Anterior cingulate cortex (tissue), 58 donors: ENCODE results near the gene OXLD1.
A peak's percentile ranks its signal among the peaks of the same experiment; 100 is the strongest.

ENCODE experiments used
- DNase-seq, 58 donors: peaks; one replicate each; lab custom pipeline; 2025; lab: John Stamatoyannopoulos, UW

The OXLD1 gene

DNA sequence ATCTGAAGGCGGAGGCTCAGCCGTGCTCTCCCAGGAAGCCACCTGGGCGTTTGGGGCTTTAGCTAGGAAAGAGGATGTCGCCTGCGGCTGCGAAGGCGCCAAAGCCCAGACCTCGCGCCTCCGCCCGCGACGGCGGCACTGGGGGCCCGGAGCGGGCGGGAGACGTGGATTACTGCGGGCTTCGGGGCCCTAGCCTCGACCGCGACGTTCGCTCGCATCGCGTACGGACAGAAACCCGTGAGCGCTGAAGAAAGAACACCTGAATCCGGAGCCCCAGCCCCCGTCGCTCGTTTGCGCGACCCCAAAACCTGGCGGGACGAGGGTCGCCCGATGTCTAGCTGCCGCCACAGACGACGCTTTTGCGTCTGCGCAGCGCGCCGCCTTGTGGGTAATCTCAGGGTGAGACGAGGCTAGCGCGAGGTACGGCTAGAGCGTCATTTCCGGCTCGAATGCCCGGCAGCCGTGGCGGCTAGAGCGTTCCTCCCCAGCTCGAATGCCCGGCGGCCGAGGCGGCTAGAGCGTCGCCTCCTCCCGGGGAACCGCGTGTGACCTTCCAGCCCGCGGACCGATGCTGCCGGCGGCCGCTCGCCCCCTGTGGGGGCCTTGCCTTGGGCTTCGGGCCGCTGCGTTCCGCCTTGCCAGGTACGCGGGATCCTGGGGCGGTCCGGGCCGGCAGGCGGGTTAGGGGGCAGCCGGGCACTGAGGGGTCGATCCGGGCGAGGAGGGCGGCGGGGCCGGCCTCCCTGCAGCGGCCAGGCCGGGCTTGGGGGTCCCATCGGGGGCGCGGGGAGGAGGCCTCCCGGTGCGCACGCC lies 36.7 kb upstream of the OXLD1 start, which contains the start of gene MRPL12:
MRPL12 (plus strand) TSS at position 434 of the 813 bp plus-strand sequence; CDS start at position 569, 135 bp downstream.
- DNase-seq: peak; percentile 31 to 96 (median 90)

DNA sequence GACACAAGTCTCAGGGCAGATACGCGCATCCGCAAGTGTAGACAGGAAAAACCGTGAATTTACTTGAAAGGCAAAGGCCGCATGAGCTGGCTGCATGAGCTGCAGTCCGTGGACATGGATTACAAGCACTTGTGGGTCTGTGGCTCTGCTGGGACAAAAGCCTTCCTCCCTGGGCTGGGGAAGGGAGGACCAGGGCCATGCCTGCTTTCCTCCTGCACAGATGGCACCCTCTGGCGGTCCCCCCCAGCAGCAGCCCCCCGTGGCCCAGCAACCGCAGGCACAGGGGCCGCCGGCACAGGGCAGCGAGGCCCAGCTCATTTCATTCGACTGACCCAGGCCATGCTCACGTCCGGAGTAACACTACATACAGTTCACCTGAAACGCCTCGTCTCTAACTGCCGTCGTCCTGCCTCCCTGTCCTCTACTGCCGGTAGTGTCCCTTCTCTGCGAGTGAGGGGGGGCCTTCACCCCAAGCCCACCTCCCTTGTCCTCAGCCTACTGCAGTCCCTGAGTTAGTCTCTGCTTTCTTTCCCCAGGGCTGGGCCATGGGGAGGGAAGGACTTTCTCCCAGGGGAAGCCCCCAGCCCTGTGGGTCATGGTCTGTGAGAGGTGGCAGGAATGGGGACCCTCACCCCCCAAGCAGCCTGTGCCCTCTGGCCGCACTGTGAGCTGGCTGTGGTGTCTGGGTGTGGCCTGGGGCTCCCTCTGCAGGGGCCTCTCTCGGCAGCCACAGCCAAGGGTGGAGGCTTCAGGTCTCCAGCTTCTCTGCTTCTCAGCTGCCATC lies 35.1 kb upstream of the OXLD1 start:
- no peak for DNase-seq

DNA sequence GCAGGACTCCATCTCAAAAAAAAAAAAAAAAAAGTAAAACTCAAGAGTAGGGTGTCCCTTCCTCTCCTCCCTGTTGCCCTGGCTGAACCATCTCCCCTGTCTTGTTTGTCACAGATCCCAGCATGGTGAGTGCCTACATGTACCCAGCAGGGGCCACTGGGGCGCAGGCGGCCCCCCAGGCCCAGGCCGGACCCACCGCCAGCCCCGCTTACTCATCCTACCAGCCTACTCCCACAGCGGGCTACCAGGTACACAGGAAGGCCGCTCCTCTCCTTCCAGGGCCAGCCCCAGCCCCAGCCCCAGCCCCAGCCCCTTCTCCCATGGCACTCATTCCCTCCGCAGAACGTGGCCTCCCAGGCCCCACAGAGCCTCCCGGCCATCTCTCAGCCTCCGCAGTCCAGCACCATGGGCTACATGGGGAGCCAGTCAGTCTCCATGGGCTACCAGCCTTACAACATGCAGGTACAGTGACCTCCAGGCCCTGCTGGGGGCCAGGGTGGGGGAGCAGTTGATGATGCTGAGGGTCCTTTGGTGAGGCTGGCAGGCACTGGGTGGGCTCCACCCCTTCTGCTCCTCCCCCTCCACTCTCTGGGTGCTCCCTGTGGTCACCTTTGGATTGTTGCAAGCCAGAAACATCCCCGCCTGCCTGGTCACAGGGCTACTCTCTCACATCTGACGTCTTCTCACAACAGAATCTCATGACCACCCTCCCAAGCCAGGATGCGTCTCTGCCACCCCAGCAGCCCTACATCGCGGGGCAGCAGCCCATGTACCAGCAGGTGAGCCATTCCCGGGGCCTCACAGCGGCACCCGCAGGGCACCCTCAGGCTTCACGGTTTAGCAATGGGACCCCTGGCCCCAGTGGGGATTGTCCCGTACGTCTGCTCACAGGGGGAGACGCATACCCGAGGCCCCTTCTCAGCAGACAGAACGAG lies 34.2 kb upstream of the OXLD1 start:
- DNase-seq: no peak

DNA sequence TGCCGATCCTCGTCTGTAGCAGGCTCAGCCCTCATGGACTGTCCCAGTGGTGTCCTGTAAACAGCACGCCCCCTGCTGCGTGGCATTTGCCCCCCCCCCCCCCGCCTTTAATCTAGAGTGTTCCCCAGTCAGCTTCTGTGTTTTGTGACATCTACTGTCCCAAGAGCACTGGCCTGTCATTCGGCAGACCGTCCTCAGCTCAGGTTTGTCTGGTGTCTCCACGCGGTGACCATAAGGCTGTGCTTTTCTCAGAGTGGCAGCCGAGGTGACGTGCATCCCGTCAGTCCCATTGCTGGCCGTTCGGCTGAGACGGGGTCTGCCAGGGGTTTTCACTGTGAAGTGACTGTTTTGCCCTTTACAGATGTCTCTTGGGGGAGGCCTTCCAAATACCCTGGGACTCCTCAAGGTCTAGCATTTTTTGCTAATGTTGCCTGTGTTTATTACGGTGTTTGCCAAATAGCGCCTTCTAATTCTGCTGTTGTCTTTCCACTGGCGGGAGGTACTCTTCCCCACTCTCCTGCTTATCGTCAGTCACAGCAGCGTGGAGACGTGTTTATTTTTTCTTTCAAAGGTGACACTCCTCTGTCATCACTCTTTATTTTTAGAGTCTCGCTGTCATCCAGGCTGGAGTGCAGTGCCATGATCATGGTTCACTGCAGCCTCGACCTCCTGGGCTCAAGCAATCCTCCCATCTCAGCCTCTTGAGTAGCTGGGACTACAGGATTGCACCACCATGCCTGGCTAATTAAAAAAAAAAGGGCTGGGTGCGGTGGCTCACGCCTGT lies 31.0 kb upstream of the OXLD1 start:
- DNase-seq: no peak

DNA sequence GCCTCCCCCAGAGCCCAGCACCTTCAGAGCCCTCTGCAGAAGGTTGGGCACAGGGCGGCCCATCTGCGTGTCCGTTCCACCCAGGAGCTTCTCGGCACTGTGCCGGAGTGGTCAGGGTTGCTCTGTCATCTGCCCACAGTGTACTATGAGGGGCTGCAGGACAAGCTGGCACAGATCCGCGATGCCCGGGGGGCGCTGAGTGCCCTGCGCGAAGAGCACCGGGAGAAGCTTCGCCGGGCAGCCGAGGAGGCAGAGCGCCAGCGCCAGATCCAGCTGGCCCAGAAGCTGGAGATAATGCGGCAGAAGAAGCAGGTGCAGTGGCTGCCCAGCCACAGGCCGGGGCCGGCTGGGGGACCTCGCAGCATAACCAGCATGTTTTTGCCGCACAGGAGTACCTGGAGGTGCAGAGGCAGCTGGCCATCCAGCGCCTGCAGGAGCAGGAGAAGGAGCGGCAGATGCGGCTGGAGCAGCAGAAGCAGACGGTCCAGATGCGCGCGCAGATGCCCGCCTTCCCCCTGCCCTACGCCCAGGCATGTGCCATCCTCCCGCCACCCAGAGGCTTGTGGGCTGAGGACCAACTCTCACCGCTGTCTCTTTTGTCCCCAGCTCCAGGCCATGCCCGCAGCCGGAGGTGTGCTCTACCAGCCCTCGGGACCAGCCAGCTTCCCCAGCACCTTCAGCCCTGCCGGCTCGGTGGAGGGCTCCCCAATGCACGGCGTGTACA lies 30.0 kb upstream of the OXLD1 start:
- DNase-seq: no peak

DNA sequence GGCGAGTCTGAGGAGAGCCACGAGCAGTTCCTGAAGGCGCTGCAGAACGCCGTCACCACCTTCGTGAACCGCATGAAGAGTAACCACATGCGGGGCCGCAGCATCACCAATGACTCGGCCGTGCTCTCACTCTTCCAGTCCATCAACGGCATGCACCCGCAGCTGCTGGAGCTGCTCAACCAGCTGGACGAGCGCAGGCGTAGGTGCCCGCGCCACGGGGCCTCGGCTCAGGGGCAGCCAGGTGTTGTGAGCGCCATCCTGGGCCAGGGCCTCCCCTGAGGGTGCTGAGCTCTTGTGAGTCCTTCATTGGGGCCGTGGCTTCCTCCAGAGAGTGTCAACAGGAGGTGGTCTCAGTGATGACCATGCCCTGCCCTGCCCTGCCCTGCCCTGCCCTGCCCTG lies 29.4 kb upstream of the OXLD1 start:
- no peak for DNase-seq

DNA sequence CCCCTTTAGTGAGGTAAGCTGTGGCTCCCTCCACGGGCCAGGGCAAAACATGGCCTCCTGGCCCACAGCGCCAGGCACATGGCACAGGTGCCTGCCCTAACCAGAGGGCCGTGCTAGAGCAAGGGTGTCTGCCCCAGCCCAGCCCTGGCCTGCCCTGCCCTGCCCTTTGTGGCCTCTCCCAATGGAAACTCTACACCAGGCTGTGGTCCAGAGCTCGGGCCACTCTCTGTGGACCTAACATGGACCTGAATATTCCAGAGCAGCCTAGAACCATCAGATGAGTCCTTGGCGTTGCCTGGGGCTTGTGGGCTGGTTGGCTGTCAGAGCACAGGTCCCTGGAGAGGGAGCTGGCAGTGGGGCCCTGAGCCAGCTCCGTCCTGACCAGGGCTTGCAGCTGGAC lies 28.8 kb upstream of the OXLD1 start:
- no peak for DNase-seq

DNA sequence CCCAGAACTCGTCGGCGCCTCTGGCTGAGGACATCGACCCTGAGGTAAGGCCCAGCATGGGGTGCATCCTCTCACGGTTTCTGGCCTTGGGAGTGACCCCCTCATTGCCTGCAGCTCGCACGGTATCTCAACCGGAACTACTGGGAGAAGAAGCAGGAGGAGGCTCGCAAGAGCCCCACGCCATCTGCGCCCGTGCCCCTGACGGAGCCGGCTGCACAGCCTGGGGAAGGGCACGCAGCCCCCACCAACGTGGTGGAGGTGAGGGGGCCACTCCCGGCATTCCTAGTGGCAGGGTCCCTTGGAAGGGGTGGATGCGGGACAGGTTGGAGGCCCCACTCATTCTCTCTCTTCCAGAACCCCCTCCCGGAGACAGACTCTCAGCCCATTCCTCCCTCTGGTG lies 28.4 kb upstream of the OXLD1 start:
- no peak for DNase-seq

DNA sequence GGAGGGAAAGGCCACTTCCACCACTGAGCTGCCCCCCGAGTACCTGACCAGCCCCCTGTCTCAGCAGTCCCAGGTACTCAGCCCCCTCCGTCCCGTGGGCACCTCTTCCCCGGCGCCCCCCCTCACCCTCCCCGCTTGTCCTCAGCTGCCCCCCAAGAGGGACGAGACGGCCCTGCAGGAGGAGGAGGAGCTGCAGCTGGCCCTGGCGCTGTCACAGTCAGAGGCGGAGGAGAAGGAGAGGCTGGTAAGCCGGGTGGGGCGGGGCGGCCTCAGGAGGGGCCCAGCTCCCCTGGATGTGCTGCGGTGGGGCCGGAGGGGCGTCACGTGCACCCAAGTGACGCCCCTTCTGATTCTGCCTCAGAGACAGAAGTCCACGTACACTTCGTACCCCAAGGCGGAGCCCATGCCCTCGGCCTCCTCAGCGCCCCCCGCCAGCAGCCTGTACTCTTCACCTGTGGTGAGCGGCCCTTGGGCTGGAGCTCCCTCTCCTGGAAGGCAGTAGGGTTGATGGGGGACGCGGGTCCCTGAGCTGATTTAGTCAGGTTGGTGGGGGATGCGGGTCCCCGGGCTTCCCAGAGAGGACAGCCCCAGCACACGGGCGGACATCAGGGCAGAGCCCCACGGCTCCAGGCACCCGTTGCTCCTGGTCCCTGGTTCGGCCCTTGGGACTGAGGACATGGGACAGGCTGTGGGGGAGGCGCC lies 27.3 kb upstream of the OXLD1 start:
- DNase-seq: no peak

DNA sequence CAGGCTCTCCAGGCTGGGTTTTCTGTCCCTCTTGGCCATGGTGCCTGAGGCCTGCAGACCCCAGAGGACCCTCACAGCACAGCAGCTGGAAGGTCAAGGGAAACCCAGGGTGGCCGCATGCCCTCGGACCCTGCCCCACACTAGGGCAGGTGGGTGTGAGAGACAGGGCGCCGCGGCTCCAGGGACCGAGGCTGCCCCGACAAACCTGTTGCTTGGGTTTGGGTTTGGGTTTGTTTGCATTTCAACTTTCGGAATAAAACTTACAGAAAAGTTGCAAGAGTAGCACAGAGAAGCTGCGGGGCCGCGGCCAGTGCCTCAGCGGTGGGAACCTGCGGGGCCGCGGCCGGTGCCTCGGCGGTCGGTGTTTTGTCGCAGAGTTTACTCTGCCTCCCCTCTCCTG lies 25.2 kb upstream of the OXLD1 start:
- no peak for DNase-seq

DNA sequence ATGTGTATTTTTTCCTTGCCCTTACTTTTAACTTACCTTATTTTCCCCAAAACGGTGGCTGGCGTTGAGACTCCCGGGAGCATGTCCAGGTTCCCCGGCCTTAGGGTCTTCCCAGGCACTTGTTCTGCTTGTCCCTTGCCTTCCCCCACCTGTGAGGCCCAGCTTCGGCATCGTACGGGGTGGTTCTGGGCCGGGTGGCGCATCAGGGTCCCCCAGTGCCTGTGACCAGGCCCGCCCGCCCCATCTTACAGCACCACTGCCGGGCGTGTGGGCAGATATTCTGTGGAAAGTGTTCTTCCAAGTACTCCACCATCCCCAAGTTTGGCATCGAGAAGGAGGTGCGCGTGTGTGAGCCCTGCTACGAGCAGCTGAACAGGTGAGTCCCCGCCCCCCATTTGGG lies 24.8 kb upstream of the OXLD1 start:
- DNase-seq: no peak

DNA sequence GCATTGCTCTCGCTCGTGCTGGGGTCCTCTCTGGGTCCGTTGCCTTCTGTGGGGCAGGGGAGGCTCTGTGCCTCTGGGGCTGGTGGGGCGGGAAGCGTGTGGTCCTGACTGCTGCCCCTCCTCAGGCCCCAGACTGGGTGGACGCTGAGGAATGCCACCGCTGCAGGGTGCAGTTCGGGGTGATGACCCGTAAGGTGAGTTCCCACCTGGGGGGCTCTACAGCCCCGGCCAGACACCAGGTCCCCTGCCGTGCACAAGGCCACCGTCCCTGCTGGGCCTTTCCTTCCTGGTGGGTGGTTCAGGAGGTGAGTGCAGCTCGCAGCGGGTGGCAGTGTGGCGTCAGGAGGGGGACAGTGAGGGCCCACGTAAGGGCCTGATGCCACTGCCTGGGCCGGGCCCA lies 24.1 kb upstream of the OXLD1 start:
- DNase-seq: no peak

DNA sequence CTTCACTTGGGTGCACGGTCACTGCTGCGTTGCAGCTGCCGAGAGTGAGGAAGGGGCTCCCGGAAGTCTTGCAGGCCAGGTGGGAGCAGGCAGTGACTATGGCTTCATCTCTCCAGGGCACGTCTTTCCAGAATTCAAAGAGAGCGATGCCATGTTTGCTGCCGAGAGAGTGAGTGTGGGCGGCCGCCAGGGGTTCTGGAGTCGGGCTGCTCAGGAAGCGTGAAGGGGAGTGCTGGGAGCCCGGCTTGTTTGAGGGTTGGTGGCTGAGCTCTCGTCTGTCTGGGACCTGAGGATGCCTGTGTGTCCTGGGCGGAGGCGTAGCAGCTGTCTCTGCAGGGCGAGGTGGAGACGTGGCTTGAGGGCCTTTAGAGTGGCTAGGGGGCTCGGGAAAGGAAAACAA lies 23.7 kb upstream of the OXLD1 start:
- DNase-seq: no peak

DNA sequence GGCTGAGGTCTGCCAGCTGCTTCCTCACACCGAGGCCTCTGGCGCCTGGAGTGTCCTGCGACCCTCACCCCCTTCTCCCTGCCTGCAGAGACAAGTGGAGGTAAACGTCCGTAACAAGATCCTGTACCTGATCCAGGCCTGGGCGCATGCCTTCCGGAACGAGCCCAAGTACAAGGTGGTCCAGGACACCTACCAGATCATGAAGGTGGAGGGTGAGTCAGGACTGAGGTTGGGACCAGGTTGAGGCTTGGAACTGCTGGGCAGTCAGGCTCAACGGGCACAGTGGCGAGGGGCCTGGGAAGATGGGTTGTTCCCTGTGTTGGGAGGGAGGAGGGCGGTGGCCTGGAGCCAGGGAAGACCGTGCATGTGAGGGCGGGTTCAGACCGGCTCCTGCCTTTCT lies 22.2 kb upstream of the OXLD1 start:
- DNase-seq: no peak

DNA sequence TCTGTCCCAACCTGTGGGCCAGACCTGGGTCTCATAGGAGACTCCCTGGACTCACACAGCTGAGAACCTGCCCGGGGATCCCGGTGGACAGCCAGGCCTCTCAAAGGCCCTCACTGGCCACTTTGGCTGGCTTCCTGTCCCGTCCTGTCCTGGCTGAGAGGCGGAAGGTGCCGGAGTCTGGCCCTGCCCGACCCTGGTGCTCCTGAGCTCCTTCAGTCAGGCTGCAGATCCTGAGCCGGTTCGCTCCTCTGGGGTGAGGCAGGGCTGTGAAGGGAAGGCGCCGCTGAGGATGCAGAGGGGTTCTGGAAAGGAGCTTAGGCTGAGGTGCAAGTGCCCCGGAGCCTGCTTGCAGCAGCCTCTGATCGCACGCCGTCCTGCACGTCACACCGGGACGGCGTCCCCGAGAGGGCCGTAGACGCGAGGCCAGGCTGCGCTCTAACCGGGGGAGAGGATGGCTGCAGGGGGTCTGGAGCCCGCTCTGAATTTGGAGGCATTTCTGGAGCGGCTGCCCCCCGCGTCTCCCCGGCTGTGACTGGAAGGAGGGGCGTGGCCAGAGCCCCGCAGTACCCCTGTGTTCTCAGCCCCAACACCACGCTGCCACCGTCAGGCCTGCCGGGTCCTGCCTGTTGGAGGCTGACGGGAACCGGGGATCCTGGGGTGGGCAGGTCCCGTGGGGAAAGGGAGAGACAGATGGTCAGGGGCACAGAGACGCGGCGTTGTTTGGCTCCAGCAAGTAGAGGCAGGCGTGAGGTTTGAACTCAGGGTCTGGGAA lies 21.6 kb upstream of the OXLD1 start:
- DNase-seq: no peak

DNA sequence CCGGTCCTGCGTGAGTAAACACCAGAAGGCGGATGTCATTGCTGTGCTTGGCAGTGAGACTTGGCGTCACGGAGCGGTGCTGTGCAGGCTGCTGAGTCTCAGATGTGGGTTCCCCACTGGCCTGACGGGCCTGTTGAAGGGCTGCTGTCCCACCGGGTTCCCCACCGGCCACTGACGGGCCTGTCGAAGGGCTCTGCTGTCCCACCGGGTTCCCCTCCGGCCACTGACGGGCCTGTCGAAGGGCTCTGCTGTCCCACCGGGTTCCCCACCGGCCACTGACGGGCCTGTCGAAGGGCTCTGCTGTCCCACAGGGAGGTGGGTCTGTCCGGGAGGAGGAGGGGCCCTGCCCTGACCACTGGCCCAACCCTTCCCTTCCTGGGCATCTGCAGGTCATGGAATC lies 20.2 kb upstream of the OXLD1 start:
- no peak for DNase-seq

DNA sequence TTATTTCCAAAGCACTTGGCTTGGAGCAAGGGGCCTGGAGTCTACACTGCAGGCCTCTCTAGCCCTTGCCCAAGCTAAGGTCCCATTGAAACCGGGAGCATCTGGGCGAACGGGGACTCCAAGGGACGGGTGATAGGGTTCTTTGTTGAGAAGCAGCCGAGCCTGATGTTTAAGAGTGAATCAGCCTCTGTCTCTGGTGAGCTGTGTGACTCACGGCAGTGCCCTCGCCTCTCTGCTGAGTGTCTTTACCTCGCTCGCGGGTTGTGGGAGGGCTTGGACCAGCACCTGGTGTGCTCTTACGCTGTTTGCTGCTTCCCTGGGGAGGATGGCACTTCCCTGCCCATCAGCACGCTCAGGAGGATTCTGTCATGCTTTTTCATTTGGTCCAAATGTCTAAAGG lies 18.7 kb upstream of the OXLD1 start:
- peak in 1 of 58 donors; percentile 18 for DNase-seq

DNA sequence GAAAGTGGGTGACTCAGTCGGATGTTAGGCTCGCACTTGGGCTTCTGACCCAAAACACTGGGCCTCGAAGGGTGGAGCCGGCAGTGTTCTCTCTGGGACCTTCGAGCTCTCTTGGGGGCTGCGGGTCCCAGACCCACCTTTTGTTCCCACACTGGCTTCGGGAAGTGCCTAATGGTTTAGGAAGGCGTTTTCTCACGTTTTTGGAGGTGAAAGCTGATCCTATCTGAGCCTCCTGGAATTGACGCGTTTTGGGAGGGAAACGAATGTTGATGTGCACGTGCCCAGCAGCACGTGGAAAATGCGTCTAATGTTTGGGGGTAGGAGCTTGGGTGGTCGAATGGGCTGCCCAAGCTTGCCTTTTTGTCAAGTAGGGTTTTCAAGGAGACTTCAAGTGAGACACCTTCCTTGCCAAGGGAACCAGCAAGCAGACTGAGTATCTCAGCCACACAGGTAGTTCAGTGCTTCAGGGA lies 18.1 kb upstream of the OXLD1 start:
- DNase-seq: no peak
